Glutamatergic neuron (in vitro differentiated cells): ENCODE data around the gene COBL. TPM values are rescaled to one million over a fixed set of nuclear protein-coding genes. Genes with fewer than 3 reads are reported as not detected.

ENCODE experiments used
- DNase-seq: peaks from one replicate; pipeline ENCODE4 v3.0.0; 2022
- H3K27ac Mint-ChIP-seq: one replicate; pipeline ENCODE4 v1.8.0; 2020; ENCODE audit warnings: mild to moderate bottlenecking, mixed read lengths, inconsistent platforms; ENCODE audit not compliant: unreplicated experiment
- H3K27me3 Mint-ChIP-seq: one replicate; pipeline ENCODE4 v1.8.0; 2020; ENCODE audit warnings: mild to moderate bottlenecking, moderate library complexity, mixed read lengths, inconsistent platforms; ENCODE audit not compliant: unreplicated experiment
- H3K36me3 Mint-ChIP-seq: one replicate; pipeline ENCODE4 v1.8.0; 2020; ENCODE audit warnings: mild to moderate bottlenecking, mixed read lengths, inconsistent platforms; ENCODE audit not compliant: unreplicated experiment
- H3K4me1 Mint-ChIP-seq: one replicate; pipeline ENCODE4 v1.8.0; 2020; ENCODE audit warnings: mild to moderate bottlenecking, low read depth, mixed read lengths, inconsistent platforms; ENCODE audit not compliant: unreplicated experiment
- H3K4me3 Mint-ChIP-seq: one replicate; pipeline ENCODE4 v1.8.0; 2020; ENCODE audit warnings: mild to moderate bottlenecking, mixed read lengths, inconsistent platforms; ENCODE audit not compliant: unreplicated experiment
- H3K9me3 Mint-ChIP-seq: one replicate; pipeline ENCODE4 v1.8.0; 2020; ENCODE audit warnings: mild to moderate bottlenecking, moderate library complexity, mixed read lengths, inconsistent platforms; ENCODE audit not compliant: unreplicated experiment
- CTCF ChIP-seq: fragments of 200-600 bp; sonication (generic); IDR thresholded peaks from one replicate; pipeline ENCODE4 v1.5.0; 2021; ENCODE audit not compliant: partially characterized antibody, unreplicated experiment
- total RNA-seq: library from RNA; stranded (reverse); fragmentation: NEBNext Ultra II Directional; extraction: Animal tissue kit (Norgen Biotek cat#: 25700); gene quantifications from one replicate; pipeline ENCODE4 v1.2.1, GENCODE V29; 2021; ENCODE audit not compliant: unreplicated experiment

The COBL gene
- total RNA-seq, 1 donor from 2014 or later = 3.3 TPM

DNA sequence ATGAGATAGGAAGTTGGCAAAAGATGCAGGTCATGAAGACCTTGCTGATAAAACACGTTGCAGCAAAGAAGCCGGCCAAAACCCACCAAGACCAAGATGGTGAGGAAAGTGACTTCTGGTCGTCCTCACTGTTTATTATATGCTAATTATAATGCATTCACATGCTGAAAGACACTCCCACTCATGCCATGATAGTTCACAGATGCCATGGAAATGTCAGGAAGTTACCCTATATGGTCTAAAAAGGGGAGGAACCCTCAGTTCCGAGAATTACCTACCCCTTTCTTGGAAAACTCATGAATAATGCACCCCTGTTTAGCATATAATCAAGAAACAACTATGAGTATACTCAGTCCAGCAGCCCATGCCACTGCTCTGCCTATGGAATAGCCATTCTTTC lies 331.5 kb downstream of the COBL start:
- DNase-seq = no peak
- Mint-ChIP-seq H3K4me3 (no peak overlapping the region), H3K4me1 (peaks cover 3% of the 10 kb centered on the region), H3K9me3 (peaks cover 3% of the 10 kb centered on the region), H3K27me3 (no peaks in the 10 kb centered on the region), H3K36me3 (no peaks in the 10 kb centered on the region), H3K27ac (no peak overlapping the region)
- TF ChIP-seq CTCF = no peak

DNA sequence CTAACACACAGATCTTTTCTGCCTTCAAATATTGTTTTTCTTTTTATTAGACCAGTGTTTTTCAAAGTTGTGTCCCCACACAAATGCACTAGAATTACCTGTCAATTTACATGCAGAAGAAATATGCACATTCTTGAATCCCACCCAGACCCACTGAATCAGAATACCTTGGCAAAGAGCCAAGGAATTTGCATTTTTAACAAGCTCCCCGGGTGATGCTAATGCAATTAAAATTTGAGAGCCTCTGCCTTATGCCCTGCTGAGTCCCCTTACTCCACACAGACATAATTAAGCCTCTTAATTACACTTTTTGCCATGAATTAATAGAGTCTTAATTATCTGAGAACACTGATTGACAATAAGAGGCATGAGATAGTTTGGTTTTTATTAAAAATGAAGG lies 332.8 kb downstream of the COBL start:
- Mint-ChIP-seq H3K9me3 (peaks cover 3% of the 10 kb centered on the region), H3K27ac (no peak overlapping the region), H3K4me1 (peaks cover 3% of the 10 kb centered on the region), H3K4me3 (no peak overlapping the region), H3K27me3 (no peaks in the 10 kb centered on the region), H3K36me3 (no peaks in the 10 kb centered on the region)
- no peak for DNase-seq
- no peak for TF ChIP-seq CTCF

GRCh38 chr7:50982626-50983025 lies 334.0 kb downstream of the COBL start:
- Mint-ChIP-seq H3K4me1 (peaks cover 3% of the 10 kb centered on the region), H3K9me3 (peaks cover 3% of the 10 kb centered on the region)
- DNase-seq = no peak

GRCh38 chr7:50981743-50982142 lies 334.9 kb downstream of the COBL start:
- Mint-ChIP-seq H3K36me3 (no peaks in the 10 kb centered on the region), H3K4me1 (peaks cover 3% of the 10 kb centered on the region), H3K27me3 (no peaks in the 10 kb centered on the region), H3K4me3 (no peak overlapping the region), H3K9me3 (peaks cover 3% of the 10 kb centered on the region), H3K27ac (no peak overlapping the region)
- no peak for DNase-seq
- no peak for TF ChIP-seq CTCF

More at GRCh38 chr7:50982626-50983025, 334.0 kb downstream of the COBL start:
- no peak for TF ChIP-seq CTCF
- no peak overlapping the region for H3K27ac Mint-ChIP-seq
- no peaks in the 10 kb centered on the region for H3K27me3 Mint-ChIP-seq
- H3K36me3 Mint-ChIP-seq = no peaks in the 10 kb centered on the region
- no peak overlapping the region for H3K4me3 Mint-ChIP-seq

GRCh38 chr7:50980411-50980810 lies 336.2 kb downstream of the COBL start:
- H3K9me3 Mint-ChIP-seq = peaks cover 3% of the 10 kb centered on the region
- H3K4me1 Mint-ChIP-seq = peaks cover 3% of the 10 kb centered on the region
- H3K27me3 Mint-ChIP-seq = no peaks in the 10 kb centered on the region
- peaks cover 5% of the 10 kb centered on the region for H3K36me3 Mint-ChIP-seq
- DNase-seq = no peak
- H3K27ac Mint-ChIP-seq = no peak overlapping the region
- TF ChIP-seq CTCF = no peak
- no peak overlapping the region for H3K4me3 Mint-ChIP-seq
